DMS53 treated with DMSO at 0.1 percent for 48 hours (cell line): ENCODE results near the gene GRAMD1A.

Source experiments
- DNase-seq: peaks from one replicate; lab custom pipeline; 2025; ENCODE audit not compliant: unreplicated experiment; lab: John Stamatoyannopoulos, UW

Gene GRAMD1A

GRCh38 chr19:35069696-35070095 is 69.6 kb downstream of the GRAMD1A start:
- no peak for DNase-seq

GRCh38 chr19:35070471-35070870 is 70.3 kb downstream of the GRAMD1A start:
- no peak for DNase-seq

- DNase-seq = no peak
These were observed 73.4 kb downstream of the GRAMD1A start for GRCh38 chr19:35073516-35073915.

- DNase-seq = no peak
These were observed 73.8 kb downstream of the GRAMD1A start for GRCh38 chr19:35073941-35074340.

GRCh38 chr19:35074426-35075201 is 74.5 kb downstream of the GRAMD1A start:
- DNase-seq = no peak

- DNase-seq = no peak
These were observed 75.3 kb downstream of the GRAMD1A start for GRCh38 chr19:35075202-35076025.

- DNase-seq = no peak
These were observed 75.9 kb downstream of the GRAMD1A start for GRCh38 chr19:35076026-35076370.
